ENCODE results near the gene ZNF280D.

Gene ZNF280D

DNA sequence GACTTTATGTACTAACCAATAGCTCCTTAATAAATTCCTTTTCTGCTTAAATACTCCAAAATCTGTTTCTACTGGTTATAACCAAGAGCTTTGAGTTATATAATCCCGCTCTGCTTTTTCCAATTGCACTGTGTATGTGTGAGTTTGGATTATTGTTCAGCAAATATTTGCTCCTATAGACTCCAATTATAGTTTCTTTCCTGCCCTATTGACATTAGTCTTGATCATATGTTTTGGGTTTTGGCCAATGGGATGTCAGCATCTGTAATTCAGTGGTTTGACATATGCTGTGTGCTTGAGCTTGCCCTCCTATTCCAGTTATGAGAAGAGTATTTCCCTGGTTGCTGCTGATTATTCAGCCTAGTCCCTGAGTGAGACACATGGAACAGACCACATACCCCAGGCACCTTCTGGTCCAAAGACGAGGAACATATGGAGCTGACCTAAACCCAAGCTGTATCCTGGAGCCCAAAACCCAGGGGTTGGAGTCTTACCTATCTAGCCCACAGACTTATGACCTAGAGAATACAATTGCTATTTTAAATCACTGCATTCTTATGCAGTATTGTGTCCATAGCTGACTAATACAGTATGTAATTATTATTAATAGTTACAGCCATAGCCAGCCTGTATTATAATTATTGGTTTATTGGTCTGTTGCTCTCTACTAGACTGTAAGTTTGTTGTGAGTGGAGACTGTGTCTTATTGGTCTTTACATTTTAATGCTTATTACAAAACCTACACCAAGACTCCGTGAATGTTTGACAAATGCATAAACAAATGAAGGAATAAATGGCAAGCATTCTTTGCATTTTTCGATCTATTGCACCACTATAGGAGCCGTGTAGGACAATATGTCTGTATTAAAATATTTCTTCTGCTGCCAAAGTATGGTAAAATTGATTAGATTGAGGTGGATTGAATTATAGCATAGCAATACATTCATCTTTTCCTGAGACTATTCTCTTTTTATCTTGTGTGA lies 11.7 kb upstream of the ZNF280D start:
- ATAC-seq, result no peak

DNA sequence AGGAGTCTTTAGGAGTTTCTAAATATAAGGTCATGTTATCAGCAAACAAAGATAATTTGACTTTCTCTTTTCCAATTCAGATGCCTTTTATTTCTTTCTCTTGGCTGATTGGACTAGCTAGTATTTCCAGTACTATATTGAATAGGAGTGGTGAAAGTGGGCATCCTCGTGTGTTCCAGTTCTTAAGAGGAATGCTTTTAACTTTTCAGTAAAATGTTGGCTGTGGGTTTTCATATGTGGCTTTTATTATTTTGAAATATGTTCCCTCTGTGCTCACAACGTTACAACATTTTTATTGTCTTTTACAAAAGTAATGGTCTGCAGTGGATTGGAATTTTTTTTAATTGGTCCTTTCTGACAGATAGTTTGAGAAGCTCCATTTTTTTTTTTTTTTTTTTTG lies 8.2 kb upstream of the ZNF280D start:
- ATAC-seq, result no peak

DNA sequence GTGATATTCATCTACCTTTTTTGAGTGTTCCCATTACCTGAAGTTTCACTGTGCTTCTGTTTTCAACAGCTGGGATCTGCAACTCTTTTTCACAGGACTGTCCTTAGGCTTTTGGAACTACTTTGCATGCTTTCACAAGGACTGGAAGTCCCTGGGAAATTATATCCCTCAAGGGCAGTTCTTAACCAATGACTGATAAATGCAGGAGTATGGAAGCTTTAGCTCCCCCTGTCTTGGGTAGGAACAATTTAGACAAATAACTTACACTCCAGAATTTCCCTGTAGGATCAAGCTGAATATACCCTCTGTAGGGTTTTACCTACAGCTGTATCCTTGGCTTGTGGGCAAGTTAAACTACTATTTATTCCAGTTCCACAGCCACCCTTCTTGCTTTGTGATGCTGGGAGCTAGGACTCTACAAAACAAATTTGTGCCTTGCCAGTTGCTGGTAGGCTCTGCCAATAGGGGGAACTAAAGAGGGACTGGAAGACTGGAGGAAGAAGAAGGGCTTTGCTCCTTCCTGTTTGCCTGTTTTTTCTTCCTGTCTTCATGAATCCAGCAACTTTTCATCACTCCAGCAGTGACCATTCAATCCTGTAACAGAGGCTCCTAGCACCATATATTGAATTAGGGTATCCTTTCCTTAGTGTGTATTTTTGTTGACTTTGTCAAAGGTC lies 6.8 kb upstream of the ZNF280D start:
- no peak for ATAC-seq

DNA sequence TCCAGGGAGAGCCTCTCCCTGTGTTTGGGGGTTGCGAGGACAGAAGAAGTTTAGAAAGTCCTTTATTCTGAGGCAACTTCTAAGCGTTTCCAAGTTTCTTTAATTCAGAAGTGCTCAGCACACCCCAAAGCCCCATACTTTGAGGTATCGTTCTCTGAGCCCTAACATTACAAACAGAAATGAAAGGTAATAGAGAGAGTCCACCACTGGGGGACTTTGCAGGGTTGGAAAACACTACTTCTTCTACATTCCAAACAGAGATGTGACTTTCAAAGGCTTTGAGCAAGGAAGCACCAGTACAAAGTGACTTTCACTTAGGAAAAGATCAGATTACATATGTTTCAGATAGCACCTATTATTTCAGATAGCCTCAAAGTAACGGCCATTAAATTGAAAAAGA lies 6.2 kb upstream of the ZNF280D start:
- ATAC-seq, result no peak

DNA sequence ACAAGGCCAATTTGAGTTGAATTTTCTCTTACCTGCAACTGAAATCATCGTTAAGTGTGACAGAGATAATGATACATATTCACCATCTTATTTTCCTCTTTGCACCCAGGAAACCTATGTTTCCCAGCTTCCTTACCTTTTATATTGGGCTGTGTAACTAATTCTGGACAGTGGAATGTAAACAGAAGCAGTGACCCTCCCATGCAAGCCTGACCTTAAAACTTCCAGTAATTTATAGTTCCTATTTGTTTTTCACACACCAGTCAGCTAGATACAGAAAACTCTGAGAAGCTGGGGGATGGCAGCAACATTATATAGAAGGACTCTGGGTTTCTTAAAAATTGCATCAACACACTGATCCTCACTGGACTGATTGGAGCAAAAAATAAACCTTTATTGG lies 4.5 kb upstream of the ZNF280D start:
- no peak for ATAC-seq

DNA sequence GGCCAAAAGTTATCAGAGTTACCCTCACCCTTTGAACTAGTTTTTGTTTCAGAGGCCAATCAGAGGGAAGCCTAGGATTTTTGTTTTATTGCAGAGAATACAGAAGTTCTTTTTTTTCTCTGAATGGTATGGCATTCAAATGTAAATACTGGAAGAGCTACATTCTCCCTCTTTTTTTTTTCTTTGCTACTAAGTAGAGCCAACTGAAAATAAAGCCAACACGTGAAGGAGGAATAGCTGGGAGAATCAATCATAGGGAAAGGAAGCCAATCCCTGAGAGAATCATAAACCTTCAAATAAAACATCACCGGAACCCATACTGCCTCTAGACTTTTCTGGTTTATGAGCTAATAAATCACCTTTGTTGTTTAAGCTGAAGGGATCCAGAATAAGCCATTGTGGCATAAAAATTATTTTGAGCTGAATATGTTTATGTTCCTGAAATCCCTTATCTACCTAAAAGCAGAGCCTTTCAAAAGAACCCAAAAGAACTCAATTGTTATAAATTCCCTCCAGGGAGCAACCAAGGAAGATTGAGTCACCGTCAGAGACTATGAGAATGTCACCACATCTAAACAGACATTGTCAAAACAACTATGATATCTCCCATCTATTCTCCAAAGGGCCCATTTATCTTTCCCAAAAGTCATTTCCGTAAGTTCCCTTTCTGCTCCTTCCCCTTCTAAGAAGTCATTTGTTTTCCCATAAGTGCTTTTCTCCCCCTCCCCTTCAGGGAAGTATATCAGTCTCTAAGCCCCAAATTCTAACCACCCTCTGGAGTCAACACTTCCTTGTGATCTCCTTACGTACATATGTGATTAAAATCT lies 3.8 kb upstream of the ZNF280D start:
- no peak for ATAC-seq

DNA sequence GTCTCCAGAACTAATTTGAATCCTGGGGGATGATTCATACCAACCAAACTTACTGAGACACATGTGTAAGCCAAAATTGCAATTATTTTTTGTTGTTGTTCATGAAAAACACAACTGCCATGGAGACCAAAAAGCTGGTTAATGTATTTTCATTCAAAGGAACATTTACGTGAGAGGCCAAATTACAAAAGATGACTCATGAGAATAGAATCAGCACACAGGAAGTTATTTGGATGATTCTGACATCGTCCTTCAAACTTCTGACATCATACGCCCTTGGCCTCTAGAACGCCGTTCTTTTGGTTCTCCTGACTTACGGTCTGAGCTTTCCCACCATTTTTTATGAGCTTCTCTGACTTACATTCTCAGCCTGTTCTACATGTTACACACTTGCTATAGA lies 3.0 kb upstream of the ZNF280D start:
- ATAC-seq, result no peak

DNA sequence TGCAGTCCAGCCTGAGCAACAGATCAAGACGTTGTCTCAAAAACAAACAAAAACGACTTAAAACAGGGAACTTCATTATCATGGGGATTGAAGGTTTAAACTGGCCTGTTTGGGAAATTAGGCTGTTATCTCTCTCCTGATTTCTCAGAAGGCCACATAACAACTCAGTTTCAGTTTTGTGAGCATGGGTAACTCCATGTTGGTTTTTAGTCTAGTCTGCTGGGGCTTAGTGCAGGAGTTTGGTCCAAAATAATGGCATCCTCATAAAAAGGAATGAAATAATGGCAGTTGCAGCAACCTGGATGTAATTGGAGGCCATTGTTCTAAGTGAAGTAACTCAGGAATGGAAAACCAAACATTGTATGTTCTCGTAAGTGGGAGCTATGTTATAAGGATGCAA lies 2.3 kb upstream of the ZNF280D start:
- ATAC-seq, result no peak

DNA sequence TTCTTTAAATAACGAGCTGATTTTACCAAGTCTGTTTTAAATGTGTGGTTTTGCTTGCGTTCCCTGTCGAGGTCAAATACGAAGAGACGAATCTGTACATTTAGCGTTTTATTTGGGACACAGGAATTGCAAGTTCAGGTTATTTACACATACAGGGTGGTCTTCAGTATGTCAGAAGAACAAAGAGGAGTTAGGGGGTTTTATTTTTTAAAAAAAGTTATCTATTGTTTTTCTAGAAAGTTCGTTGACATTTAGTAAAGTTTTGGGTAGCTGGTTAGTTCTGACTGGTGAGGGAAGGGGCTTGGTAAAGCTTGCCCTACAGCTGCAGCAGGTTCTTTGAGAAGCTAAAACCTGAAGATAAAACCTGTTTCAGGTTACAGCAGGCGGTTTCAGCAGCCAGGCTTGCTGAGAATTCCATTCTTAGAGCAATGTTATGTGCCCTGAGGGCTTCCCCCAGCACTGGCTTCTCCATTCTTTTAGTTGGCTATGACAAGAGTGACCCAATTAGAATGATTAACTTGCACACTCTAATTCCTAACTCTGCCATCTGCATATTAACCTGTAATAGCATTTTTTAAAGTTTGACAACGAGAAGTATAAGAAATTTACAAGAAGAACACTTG lies 815 bp upstream of the ZNF280D start:
- ATAC-seq, result no peak

DNA sequence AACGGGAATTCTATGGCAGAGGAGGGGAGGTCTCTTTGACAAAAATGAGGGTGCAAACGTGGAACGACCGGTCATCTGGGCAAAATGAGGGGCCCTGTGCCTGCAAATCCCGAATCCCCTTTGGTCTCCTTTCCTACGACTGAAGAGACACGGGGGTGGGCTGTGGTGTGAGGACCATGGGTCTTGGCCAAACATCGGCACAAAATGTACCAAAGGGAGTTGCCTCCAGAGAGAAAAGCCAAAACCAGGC lies 498 bp downstream of the ZNF280D start:
- ATAC-seq, result no peak

DNA sequence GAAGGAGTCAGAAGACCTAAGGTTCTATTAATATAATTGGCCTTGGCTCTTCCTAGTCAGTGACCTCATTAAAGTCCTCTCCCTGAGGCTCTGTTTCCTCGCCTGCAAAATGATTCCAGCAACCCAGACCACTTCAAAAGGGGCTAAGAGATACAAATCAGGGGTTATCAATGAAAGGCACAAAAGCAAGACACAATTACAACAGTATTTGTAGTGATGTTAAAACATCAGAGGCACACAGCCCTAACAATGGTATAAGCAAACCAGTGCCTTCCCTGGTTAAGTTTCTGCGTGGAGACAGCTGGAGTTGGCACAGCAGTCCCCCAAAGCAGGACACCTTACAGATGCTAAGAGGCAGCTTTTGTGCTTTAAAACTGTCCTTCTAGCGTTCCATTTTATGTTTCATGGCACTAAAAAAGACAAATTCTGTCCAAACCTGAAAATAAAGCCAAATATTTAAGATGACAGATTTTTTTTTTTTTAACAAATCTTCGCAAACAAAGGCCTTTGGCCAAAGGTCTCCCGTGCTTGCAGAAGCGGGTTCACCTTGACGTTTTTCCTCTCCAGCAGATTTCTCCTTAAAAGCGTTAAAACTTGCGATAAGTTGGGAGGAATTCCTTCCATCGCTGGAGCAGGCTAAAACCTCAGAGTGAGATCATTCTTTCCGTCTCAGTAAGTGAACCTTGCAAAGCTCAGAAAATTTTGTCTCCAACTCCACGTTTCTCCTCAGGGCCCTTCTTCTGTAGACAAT lies 999 bp downstream of the ZNF280D start:
- no peak for ATAC-seq

DNA sequence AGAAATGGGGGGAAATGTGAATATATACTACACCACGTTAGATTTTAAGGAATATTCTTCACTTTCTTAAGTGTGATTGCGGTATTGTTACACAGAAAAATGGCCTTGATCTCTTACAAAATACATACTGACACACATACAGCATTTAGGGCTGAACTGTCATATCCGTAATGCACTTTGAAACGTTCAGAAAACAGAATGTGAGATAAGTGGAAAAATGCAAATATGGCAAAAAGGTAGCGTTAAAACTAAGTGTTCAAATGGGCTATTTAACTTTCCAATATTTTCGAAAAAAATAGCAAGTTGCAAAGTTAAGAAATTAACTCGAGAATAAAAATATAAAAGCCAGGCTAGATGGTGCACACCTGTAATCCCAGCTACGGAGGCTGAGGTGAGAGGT lies 1.8 kb downstream of the ZNF280D start:
- ATAC-seq, result no peak

DNA sequence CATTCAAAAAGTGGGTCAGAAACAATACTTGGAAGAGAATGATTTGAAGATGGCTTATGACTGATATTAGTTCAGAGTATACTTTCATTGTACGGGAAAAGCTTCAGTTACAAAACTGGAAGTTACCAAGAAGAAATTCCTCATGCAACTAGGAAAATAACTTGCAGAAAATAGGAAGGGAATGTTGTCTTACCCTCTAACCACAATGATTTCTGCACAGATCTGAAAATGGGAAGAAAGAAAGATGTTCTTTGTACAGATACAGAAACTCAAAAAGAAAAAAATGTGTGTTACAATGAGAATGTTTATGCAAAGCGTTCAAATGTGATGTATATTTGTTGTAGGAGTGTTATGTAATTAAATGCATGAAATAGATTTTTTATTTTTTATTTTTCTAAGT lies 3.7 kb downstream of the ZNF280D start:
- no peak for ATAC-seq

DNA sequence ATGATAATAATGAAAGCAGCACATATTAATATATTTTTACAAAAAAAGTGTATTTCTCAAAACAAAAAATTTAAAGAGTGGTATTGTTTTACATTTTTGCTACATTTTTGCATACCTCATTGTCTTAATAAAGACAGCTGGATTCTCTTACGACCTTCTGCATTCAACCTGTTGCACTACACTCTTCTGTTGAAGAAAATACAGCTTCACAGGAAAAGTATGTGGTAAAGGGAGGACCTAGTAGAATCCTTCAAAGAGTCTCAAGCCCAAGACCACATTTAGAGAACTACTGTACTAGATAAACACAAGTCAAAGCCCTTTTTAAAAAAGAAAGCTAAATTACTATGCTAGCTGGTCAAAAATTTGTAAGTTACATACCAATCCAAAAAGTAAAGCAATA lies 7.9 kb downstream of the ZNF280D start:
- no peak for ATAC-seq

DNA sequence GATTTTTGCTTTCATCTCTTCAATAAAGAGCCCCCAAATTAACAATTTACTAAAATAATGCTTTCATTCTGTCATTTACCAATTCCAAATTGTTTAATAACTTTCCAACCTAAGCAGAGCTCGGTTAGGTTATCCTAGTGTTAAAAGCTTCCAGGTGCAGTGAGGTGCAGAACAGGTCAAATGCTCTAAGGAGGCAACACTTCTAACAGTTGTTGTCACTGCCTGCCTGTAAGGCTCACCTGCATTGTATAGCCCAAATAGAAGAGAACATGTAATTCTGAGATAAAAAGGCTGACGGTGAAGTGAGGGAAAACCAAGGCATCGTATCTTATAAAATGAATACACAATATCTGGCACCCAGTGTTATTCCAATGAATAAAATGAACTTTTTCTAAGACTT lies 9.1 kb downstream of the ZNF280D start:
- no peak for ATAC-seq

DNA sequence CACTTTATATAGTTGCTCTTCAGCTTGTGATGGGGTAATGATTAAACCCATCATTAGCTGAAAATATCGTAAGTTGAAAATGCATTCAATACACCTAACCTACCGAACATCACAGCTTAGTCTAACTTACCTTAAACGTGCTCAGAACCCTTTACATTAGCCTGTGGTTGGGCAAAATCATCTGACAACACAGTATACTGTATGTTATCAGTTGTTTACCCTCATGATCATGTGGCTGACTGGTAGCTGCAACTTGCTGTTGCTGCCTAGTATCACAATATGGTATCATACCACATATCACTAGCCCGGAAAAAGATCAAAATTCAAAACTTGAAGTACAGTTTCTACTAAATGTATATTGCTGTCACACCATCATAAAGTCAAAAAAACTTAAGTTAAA lies 9.5 kb downstream of the ZNF280D start:
- ATAC-seq, result no peak

DNA sequence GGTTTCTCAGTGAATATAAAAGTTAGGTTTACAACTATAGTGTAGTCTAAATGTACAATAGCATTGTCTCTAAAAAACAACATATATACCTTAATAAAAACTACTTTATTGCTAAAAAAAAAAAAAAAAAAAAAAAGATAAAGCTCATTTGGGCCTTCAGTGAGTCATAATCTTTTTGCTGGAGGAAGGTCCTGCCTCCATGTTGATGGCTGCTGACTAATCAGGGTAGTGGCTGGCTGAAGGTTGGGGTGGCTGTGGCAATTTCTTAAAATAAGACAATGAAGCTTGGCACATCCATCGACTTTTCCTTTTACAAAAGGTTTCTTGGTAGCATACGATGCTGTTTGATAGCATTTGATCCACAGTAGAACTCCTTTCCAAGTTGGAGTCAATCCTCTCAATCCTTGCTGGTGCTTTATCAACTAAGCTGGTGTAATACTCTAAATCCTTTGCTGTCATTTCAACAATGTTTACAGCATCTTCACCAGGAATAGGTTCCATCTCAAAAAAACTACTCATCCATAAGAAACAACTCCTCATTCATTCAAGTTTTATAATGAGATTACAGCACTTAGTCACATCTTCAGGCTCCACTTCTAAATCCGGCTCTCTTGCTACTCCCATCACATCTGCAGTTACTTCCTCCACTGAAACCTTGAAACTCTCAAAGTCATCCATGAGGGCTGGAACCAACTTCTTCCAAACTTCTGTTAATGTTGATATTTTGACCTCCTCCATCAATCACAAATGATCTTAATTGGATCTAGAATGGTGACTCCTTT lies 13.3 kb downstream of the ZNF280D start:
- ATAC-seq, result no peak

DNA sequence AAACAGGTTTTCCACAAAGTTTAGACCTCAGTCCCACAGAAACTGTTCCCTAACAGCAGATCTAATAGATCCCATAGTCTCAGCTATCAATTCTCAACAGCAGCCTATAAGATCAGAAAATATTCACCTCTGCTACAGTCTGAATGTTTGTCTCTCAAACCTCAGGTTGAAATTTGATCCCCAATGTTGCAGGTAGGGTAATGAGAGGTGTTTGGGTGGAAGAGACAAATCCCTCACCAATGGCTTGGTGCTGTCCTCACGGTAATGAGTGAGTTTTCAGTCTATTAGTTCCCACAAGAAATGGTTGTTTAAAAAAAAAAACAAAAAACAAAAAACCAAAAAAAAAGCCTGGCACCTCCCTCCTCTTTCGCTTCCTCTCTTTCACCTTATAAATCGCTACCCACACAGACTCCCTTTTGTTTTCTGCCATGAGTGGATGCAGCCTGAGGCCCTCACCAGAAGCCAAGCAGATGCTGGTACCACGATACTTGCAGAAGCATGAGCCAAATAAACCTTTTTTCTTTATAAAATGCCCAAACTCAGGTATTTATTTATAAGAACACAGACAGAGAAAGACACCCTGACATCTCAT lies 14.2 kb downstream of the ZNF280D start:
- no peak for ATAC-seq

DNA sequence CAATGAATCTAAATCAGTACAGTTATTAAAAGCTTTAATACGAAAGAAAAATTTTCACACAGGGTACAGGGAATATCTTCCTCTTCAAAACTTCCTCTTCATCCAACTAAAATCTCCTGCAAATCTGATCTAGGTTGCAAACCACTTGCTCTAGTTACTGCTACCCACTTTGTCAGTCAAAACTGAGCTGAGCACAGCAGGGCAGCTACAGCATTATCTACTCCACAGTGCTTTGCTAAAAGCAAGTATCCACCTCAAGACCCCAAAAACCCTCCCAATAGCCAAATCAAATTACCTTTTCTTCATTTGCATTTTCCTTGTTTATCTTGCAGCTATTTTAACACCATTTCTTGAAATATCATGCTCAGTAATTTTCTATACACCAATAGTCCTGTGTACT lies 14.7 kb downstream of the ZNF280D start:
- no peak for ATAC-seq

DNA sequence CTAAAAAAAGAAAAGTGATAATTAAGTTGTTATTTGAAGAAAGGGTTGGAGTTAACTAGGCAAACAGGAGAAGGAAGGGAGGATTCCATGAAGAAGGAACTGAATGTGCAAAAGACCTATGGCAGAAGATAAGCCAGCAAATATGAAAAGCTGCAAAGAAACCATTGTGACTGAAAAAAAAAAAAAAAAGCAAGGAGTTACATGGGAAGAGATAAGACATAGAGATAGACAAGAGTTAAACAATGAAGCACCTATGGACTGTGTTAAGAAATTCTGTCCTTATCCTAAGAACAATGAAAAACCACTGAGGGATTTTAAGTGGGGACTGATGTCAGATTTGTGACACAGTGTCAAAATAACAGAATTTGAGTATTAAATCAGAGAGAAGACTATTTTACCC lies 17.0 kb downstream of the ZNF280D start:
- no peak for ATAC-seq

DNA sequence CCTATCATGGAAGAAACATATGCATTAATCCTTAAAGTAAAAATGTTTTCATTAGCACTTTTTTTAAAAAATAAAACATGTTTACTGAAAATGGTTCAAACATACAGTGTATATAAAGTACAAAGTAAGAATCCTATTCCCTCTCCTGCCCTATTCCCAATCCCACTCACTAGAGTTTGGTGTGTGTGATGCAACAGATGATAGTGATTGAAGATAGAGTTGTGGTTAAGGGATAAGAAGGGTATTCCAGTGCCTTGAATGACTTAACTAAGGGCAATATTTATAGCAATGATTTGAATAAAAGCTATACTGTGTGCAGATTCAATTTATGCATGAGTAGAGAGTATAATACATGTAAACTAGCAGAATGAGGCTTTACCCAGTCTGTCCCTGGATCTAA lies 18.1 kb downstream of the ZNF280D start:
- no peak for ATAC-seq

All from activated CD4-positive, CD25-positive, alpha-beta regulatory T cell treated with anti-CD3 and anti-CD28 coated beads, Interleukin-2, amount 50 U/mL, for 24 hours (primary cell).